HEK293T (cell line): Measurements from ENCODE around the gene RBP5.

Source experiments
- CTCF ChIA-PET: fragments of 350-600 bp; formaldehyde crosslinking; extraction: SDS; loops from one replicate; lab custom pipeline; 2021; ENCODE audit warnings: antibody characterized with exemption, inconsistent platforms; lab: Yijun Ruan, JAX
- POLR2A ChIA-PET: fragments of 350-600 bp; formaldehyde crosslinking; extraction: SDS; loops from one replicate; lab custom pipeline; 2020; ENCODE audit warnings: antibody characterized with exemption, inconsistent platforms; lab: Yijun Ruan, JAX
- DNase-seq: peaks from one replicate; pipeline ENCODE4 v3.0.0; 2012; ENCODE audit warnings: mixed read lengths; ENCODE audit errors: extremely low spot score
- ARNT ChIP-seq: fragments of 450-650 bp; IDR thresholded peaks from 2 replicates; pipeline ENCODE4 v1.6.1; 2017; ENCODE audit warnings: mild to moderate bottlenecking
- BHLHE40 ChIP-seq: fragments of 450-650 bp; IDR thresholded peaks from 2 replicates; pipeline ENCODE4 v1.6.1; 2016; ENCODE audit warnings: mild to moderate bottlenecking, moderate library complexity, borderline replicate concordance
- ELF4 ChIP-seq: fragments of 450-650 bp; IDR thresholded peaks from 2 replicates; pipeline ENCODE4 v1.6.1; 2017; ENCODE audit warnings: antibody characterized with exemption
- FOXA1 ChIP-seq: fragments of 450-650 bp; IDR thresholded peaks from 2 replicates; pipeline ENCODE4 v1.6.1; 2016; ENCODE audit warnings: mild to moderate bottlenecking
- FOXK2 ChIP-seq: fragments of 450-650 bp; IDR thresholded peaks from 2 replicates; pipeline ENCODE4 v1.6.1; 2016; ENCODE audit warnings: mild to moderate bottlenecking
- FOXM1 ChIP-seq: fragments of 450-650 bp; IDR thresholded peaks from 2 replicates; pipeline ENCODE4 v1.6.1; 2017; ENCODE audit warnings: mild to moderate bottlenecking, borderline replicate concordance
- HDGF ChIP-seq: fragments of 450-650 bp; IDR thresholded peaks from 2 replicates; pipeline ENCODE4 v1.6.1; 2017; ENCODE audit warnings: antibody characterized with exemption, borderline replicate concordance
- L3MBTL2 ChIP-seq: fragments of 450-650 bp; conservative IDR thresholded peaks from 2 replicates; pipeline ENCODE4 v1.6.1; 2016; ENCODE audit warnings: mild to moderate bottlenecking
- LEF1 ChIP-seq: fragments of 450-650 bp; IDR thresholded peaks from 2 replicates; pipeline ENCODE4 v1.6.1; 2017; ENCODE audit warnings: mild to moderate bottlenecking, borderline replicate concordance
- NFRKB ChIP-seq: fragments of 450-650 bp; IDR thresholded peaks from 2 replicates; pipeline ENCODE4 v1.6.1; 2016; ENCODE audit warnings: mild to moderate bottlenecking, moderate library complexity
- PKNOX1 ChIP-seq: fragments of 450-650 bp; IDR thresholded peaks from 2 replicates; pipeline ENCODE4 v1.6.1; 2016
- SP1 ChIP-seq: fragments of 450-650 bp; IDR thresholded peaks from 2 replicates; pipeline ENCODE4 v1.6.1; 2017
- SUZ12 ChIP-seq: fragments of 450-650 bp; IDR thresholded peaks from 2 replicates; pipeline ENCODE4 v1.6.1; 2016; ENCODE audit warnings: mild to moderate bottlenecking
- TARDBP ChIP-seq: fragments of 450-650 bp; IDR thresholded peaks from 2 replicates; pipeline ENCODE4 v1.6.1; 2016
- ZNF384 ChIP-seq: fragments of 450-650 bp; IDR thresholded peaks from 2 replicates; pipeline ENCODE4 v1.6.1; 2016

RBP5 gene

GRCh38 chr12:7101694-7102131 is 27.0 kb downstream of the RBP5 start:
- no peak for DNase-seq
- TF ChIP-seq PKNOX1 (peak; percentile 19; the same call in 1 of the 2 replicates), ARNT (no peak)
- ChIA-PET CTCF (no interaction called here), POLR2A (interaction anchor here (2.0 kb wide), 1 partner anchor 158 kb away, joined by 6 read pairs; the partner anchor contains the start of genes C12orf57 and RNU7-1)

DNA sequence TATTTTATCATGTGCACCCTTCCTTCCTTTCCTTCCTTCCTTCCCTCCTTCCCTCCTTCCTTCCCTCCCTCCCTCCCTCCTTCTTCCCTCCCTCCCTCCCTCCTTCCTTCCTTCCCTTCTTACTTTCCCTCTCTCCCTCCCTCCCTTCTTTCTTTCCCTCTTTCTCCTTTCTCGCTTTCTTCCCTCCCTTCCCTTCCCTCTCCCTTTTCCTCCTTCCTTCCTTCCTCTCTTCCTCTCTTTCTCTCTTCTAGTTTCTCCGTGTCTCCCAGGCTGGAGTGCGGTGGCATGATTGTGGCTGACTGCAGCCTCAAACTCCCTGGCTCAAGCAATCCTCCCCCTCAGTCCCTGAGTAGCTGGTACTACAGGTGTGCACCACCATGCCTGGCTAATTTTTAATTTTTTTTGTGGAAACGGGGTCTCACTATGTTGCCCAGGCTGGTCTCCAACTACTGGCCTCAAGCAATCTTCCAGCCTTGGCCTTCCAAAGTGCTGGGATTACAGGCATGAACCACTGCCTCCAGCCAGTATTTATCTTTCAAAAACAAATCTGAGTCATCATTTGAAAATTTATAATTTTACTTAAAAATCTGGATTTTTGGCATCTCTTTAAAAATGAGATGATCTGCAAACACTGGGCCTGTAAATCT is 27.5 kb downstream of the RBP5 start:
- POLR2A ChIA-PET: interaction anchor here (2.0 kb wide), 1 partner anchor 157 kb away, joined by 6 read pairs; the partner anchor contains the start of genes C12orf57 and RNU7-1
- CTCF ChIA-PET: no interaction called here
- TF ChIP-seq FOXA1: no peak
- DNase-seq: no peak

DNA sequence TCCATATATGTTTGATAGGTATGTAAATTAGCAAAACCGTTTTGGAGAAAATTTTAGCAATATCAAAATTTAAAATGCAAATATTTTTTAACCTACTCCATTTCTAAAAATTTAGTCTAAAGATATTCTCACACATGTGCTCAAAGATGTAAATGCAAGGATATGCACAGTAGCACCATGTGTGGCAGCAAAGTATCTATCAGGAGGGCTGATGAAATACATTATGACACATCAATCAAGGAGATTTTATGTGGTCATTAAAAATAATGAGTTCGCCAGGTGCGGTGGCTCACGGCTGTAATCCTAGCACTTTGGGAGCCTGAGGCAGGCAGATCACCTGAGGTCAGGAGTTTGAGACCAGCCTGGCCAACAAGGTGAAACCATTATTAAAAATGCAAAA is 28.4 kb downstream of the RBP5 start:
- POLR2A ChIA-PET: interaction anchor here (1.0 kb wide), 1 partner anchor 8 kb away, joined by 4 read pairs; no protein-coding TSS in a partner anchor
- TF ChIP-seq ZNF384: no peak
- TF ChIP-seq FOXA1: no peak
- TF ChIP-seq LEF1: no peak
- TF ChIP-seq PKNOX1: peak; percentile 49; the same call in 1 of the 2 replicates
- no peak for DNase-seq
- CTCF ChIA-PET: no interaction called here

- DNase-seq: no peak
- ChIA-PET CTCF (no interaction called here), POLR2A (interaction anchor here (0.9 to 1.0 kb wide), 2 partner anchors 9 to 155 kb away, joined by 3 to 4 read pairs; no protein-coding TSS in a partner anchor)
- no peak for TF ChIP-seq LEF1
- TF ChIP-seq SUZ12: no peak
- TF ChIP-seq ELF4: no peak
- TF ChIP-seq BHLHE40: no peak
- TF ChIP-seq HDGF: no peak
- TF ChIP-seq ARNT: no peak
- no peak for TF ChIP-seq L3MBTL2
- no peak for TF ChIP-seq FOXA1
- TF ChIP-seq FOXK2: no peak
Observed at GRCh38 chr12:7099290-7099996, 29.2 kb downstream of the RBP5 start.

- ChIA-PET CTCF (interaction anchor here (1.0 kb wide), 1 partner anchor 16 kb away, joined by 4 read pairs; no protein-coding TSS in a partner anchor), POLR2A (interaction anchor here (1.1 kb wide), 1 partner anchor 12 kb away, joined by 3 read pairs; the partner anchor contains the start of gene C1RL)
- DNase-seq: no peak
- TF ChIP-seq FOXK2 (no peak), ELF4 (no peak)
Observed at GRCh38 chr12:7096979-7097378, 31.7 kb downstream of the RBP5 start.

DNA sequence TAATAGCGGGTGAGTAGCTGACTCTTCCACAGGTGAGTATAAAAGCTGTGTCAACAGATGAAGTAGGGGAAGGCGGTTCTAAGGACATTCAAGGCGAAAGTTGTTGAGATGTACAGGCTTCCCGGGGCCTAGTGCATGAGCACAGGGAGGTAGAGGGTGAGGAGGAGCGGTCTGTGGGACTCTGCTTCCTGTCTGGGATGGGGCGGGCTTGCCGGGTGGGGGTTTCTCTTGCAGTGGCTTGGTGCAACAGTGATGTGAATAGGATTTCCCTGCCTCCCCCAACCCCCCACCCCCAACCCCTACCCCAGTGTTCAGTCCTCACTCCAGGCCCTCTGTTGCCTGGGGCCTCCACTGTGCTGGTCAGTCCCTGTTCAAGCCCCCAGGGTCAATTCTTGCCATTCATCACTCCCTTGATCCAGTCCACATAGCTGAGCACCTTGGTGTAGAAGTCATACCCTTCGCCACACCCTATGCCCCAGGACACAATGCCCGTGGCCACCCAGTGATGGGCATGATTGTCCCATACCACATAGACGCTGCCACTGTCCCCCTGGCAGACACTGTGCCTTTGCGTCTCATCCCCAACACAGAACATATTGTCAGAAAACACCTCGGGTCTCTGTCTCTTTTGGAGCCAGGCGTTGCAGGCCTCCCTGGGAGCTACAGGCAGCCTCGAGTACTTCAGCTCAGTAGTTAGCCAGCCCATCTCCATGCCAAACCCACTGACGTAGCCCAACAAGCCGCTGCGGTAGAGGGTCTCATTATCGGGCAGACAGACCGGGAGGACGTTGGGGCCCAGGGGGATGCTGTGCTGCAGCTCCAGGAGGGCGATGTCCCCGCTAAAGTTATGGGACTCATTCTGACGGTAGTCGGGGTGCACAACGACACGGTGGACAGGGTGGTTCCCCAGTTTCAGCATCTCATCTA is 32.4 kb downstream of the RBP5 start:
- CTCF ChIA-PET: interaction anchor here (0.5 to 1.0 kb wide), 2 partner anchors 16 to 171 kb away, joined by 3 to 4 read pairs; no protein-coding TSS in a partner anchor
- TF ChIP-seq SUZ12 (no peak), FOXA1 (no peak)
- POLR2A ChIA-PET: interaction anchor here (1.1 to 1.8 kb wide), 3 partner anchors 8 to 152 kb away, joined by 3 to 13 read pairs (median 3); partner anchors contain the start of genes C12orf57, C1RL and RNU7-1
- DNase-seq: no peak

DNA sequence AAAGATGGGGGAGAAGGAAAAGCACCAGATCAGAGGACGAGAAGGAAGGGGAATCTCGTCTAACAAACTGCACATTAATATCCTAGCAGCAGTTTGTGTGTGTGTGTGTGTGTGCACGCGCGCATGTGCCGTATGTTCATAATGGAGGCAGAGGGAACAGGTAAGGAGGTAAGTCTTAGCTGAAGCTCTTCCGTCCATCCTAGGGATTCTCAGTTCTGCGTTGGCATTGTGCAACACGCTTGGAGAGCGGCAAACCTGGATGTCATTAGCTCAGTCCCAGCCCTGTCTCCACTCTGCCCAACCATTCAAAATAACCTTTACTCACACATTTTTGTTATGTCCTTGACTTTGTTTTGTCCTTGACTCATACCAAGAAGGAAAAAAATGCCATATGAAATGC is 34.8 kb downstream of the RBP5 start:
- DNase-seq: no peak
- ChIA-PET CTCF (no interaction called here), POLR2A (interaction anchor here (1.0 kb wide), 1 partner anchor 150 kb away, joined by 4 read pairs; the partner anchor contains the start of genes C12orf57 and RNU7-1)
- TF ChIP-seq L3MBTL2 (no peak), SUZ12 (no peak), BHLHE40 (no peak), HDGF (no peak), TARDBP (no peak), PKNOX1 (no peak), ZNF384 (no peak), FOXA1 (no peak), SP1 (no peak), NFRKB (no peak), FOXM1 (no peak)
